WTC11 (cell line): Measurements from ENCODE around the gene ABHD17B.

ENCODE experiments used
- CBFB ChIP-seq: sonication (generic); formaldehyde crosslinking; IDR thresholded peaks from 2 replicates; pipeline ENCODE4 v1.8.1; 2022; ENCODE audit warnings: mild to moderate bottlenecking, low read depth, missing genetic modification reagents
- CREB1 ChIP-seq: sonication (generic); formaldehyde crosslinking; IDR thresholded peaks from 2 replicates; pipeline ENCODE4 v1.8.0; 2023; ENCODE audit warnings: mild to moderate bottlenecking, missing genetic modification reagents
- ESRRA ChIP-seq: sonication (generic); formaldehyde crosslinking; IDR thresholded peaks from 2 replicates; pipeline ENCODE4 v1.8.1; 2022; ENCODE audit warnings: mild to moderate bottlenecking, missing genetic modification reagents, borderline replicate concordance
- RELA ChIP-seq: sonication (generic); formaldehyde crosslinking; IDR thresholded peaks from 2 replicates; pipeline ENCODE4 v1.8.1; 2022; ENCODE audit warnings: missing genetic modification reagents, mild to moderate bottlenecking, borderline replicate concordance
- SMAD4 ChIP-seq: sonication (generic); formaldehyde crosslinking; IDR thresholded peaks from 2 replicates; pipeline ENCODE4 v1.8.0; 2022; ENCODE audit warnings: mild to moderate bottlenecking, missing genetic modification reagents
- SP1 ChIP-seq: sonication (generic); formaldehyde crosslinking; conservative IDR thresholded peaks from 2 replicates; pipeline ENCODE4 v1.8.1; 2022; ENCODE audit warnings: missing genetic modification reagents
- TEAD4 ChIP-seq: sonication (generic); formaldehyde crosslinking; IDR thresholded peaks from 2 replicates; pipeline ENCODE4 v1.8.0; 2022; ENCODE audit warnings: mild to moderate bottlenecking, missing genetic modification reagents
- TF ChIP-seq, protein P1 (sequence below): fragments of 200-600 bp; IDR thresholded peaks from 2 replicates; pipeline ENCODE4 v1.8.0; 2022; ENCODE audit warnings: antibody characterized with exemption
- TF ChIP-seq, protein P2 (sequence below): sonication (generic); formaldehyde crosslinking; IDR thresholded peaks from 2 replicates; pipeline ENCODE4 v1.8.0; 2022; ENCODE audit warnings: mild to moderate bottlenecking, missing genetic modification reagents
- TF ChIP-seq, protein P3 (sequence below): sonication (generic); formaldehyde crosslinking; conservative IDR thresholded peaks from 2 replicates; pipeline ENCODE4 v1.8.1; 2022; ENCODE audit warnings: mild to moderate bottlenecking, missing genetic modification reagents

DNA sequence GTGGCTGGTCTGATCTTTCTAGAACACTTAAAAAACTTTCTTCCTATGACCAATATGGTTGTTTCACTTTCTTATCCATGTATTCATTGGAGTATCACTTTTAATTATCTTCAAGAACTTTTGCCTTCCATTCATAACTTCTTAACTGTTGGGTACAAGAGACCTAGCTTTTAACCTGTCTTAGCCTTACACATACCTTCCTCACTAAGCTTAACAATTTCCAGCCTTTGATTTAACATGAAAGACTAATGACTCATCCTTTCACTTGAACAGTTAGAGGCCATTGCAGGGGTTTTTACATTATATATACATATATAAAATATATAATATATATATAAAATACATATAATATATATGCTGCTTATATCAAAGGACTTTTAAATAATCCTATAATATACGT, 57.9 kb downstream of the ABHD17B start:
- TF ChIP-seq SP1 (CRISPR knock-in tag): no peak
- TF ChIP-seq, protein P1, sequence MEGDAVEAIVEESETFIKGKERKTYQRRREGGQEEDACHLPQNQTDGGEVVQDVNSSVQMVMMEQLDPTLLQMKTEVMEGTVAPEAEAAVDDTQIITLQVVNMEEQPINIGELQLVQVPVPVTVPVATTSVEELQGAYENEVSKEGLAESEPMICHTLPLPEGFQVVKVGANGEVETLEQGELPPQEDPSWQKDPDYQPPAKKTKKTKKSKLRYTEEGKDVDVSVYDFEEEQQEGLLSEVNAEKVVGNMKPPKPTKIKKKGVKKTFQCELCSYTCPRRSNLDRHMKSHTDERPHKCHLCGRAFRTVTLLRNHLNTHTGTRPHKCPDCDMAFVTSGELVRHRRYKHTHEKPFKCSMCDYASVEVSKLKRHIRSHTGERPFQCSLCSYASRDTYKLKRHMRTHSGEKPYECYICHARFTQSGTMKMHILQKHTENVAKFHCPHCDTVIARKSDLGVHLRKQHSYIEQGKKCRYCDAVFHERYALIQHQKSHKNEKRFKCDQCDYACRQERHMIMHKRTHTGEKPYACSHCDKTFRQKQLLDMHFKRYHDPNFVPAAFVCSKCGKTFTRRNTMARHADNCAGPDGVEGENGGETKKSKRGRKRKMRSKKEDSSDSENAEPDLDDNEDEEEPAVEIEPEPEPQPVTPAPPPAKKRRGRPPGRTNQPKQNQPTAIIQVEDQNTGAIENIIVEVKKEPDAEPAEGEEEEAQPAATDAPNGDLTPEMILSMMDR: no peak
- TF ChIP-seq, protein P2, sequence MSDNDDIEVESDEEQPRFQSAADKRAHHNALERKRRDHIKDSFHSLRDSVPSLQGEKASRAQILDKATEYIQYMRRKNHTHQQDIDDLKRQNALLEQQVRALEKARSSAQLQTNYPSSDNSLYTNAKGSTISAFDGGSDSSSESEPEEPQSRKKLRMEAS (CRISPR knock-in tag): no peak
- no peak for TF ChIP-seq RELA (CRISPR knock-in tag)
- no peak for TF ChIP-seq CBFB
- TF ChIP-seq ESRRA (CRISPR knock-in tag): no peak
- TF ChIP-seq SMAD4: no peak
- TF ChIP-seq CREB1: no peak
- TF ChIP-seq TEAD4 (CRISPR knock-in tag): no peak
- TF ChIP-seq, protein P3, sequence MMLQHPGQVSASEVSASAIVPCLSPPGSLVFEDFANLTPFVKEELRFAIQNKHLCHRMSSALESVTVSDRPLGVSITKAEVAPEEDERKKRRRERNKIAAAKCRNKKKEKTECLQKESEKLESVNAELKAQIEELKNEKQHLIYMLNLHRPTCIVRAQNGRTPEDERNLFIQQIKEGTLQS (CRISPR knock-in tag): no peak
